Lower leg skin (tissue), 4 donors: Measurements from ENCODE around the gene KIF25. TPM values are rescaled to one million over a fixed set of nuclear protein-coding genes. Genes with fewer than 3 reads are reported as not detected.

Experiments used
- DNase-seq, 2 donors: peaks; one replicate each; pipeline ENCODE4 v3.0.0-alpha.2; 2019; ENCODE audit warnings: low spot score in 2 of 2
- H3K4me3 ChIP-seq: fragments of 200-600 bp; sonication (generic); 2 replicates; pipeline ENCODE4 v1.5.1; 2017; ENCODE audit warnings: mild to moderate bottlenecking, low read depth; ENCODE audit not compliant: poor library complexity, severe bottlenecking
- POLR2A ChIP-seq, 2 donors: fragments of 450-650 bp; IDR thresholded peaks; one replicate each; pipeline ENCODE4 v1.6.1; 2016 to 2017; ENCODE audit warnings: antibody characterized with exemption in 2 of 2, mild to moderate bottlenecking in 1 of 2, moderate library complexity in 1 of 2
- WGBS, 2 donors: methylation state at CpG; one replicate each; pipeline ENCODE4 v1.1.5; 2018; 5-methylcytosine and 5-hydroxymethylcytosine counted together
- intact Hi-C: fragments of 100-400 bp; cut with DNase I; formaldehyde crosslinking; loops from one replicate; pipeline ENCODE4 v1.15.0; 2023; ENCODE audit warnings: low total_unique reads
- total RNA-seq, 4 donors: library from RNA; depleted of rRNA; stranded (reverse); fragments of >200 nt; gene quantifications; one replicate each; pipeline ENCODE4 v1.1.0, GENCODE V29; 2016
- TF ChIP-seq, protein P1 (sequence below), 3 donors: fragments of 450-650 bp; IDR thresholded peaks; one replicate each; pipeline ENCODE4 v1.5.1; 2016; ENCODE audit warnings: antibody characterized with exemption in 3 of 3, mild to moderate bottlenecking in 3 of 3, moderate library complexity in 2 of 3

KIF25 gene
- total RNA-seq, 4 donors from 2014 or later, result 0.29 to 0.86 TPM; not detected in 2

DNA sequence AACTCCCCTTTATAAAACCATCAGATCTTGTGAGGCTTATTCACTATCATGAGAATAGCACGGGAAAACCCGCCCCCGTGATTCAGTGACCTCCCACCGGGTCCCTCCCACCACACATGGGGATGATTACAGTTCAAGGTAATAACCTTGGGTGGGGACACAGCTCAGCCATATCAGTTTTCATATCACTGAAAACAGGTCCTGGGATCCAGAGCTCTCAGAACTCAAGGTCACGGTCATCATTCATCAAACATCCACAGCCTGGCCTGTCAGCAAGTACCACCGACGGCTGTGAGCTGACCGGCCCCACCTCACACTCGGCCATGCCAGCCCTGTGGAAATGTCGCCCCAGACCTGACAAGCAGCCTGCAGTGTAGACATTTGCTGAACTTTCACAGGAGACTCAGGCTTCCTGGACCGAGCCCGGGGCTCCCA is 95.6 kb downstream of the KIF25 start:
- no peak for TF ChIP-seq POLR2A (IDR thresholded peaks at IDR 0.05)
- TF ChIP-seq, protein P1, sequence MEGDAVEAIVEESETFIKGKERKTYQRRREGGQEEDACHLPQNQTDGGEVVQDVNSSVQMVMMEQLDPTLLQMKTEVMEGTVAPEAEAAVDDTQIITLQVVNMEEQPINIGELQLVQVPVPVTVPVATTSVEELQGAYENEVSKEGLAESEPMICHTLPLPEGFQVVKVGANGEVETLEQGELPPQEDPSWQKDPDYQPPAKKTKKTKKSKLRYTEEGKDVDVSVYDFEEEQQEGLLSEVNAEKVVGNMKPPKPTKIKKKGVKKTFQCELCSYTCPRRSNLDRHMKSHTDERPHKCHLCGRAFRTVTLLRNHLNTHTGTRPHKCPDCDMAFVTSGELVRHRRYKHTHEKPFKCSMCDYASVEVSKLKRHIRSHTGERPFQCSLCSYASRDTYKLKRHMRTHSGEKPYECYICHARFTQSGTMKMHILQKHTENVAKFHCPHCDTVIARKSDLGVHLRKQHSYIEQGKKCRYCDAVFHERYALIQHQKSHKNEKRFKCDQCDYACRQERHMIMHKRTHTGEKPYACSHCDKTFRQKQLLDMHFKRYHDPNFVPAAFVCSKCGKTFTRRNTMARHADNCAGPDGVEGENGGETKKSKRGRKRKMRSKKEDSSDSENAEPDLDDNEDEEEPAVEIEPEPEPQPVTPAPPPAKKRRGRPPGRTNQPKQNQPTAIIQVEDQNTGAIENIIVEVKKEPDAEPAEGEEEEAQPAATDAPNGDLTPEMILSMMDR (IDR thresholded peaks at IDR 0.05), result no peak
- intact Hi-C loops, result no loop called here
- DNase-seq, result no peak
- WGBS, 2 donors, result 79 to 82% methylated on average over 12 of the region's 12 CpGs
- H3K4me3 ChIP-seq, result no peak overlapping the region

DNA sequence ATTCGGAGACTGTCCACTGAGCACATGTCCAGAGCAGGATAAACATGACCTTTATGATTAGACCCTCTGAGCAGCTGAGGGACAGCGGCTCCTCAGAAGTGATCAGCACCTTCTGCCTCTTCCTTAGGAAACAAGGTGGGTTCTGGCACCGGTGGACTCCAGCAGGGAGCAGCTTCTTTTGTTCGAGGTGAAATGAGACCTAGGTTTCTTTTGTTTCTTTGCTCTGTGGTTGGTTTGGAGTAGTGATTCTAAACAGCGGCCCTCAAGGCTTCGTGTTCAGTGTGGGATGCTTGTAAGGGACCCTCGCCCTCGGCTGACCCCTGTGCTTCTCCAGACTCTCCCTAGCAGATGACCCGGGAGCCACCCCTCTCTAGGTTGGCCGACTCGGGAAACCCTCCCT is 96.2 kb downstream of the KIF25 start:
- intact Hi-C loops, result no loop called here
- H3K4me3 ChIP-seq, result no peak overlapping the region
- TF ChIP-seq, protein P1 (IDR thresholded peaks at IDR 0.05), result no peak
- TF ChIP-seq POLR2A (IDR thresholded peaks at IDR 0.05), result no peak
- 90 to 92% methylated on average over 11 of the region's 11 CpGs for WGBS, 2 donors
- no peak for DNase-seq

Other genes starting within 250 kb of the KIF25 start
- gene AFDN, start 170.8 kb upstream of the KIF25 start, total RNA-seq, result 100 to 1,000 TPM; 137 to 213 (median 168) TPM
- gene FRMD1, start 81.5 kb downstream of the KIF25 start, total RNA-seq, result 1 to 10 TPM in 2 of 4 donors, under 1 TPM in 2; 0.32 to 1.2 (median 0.72) TPM